Adrenal gland (tissue), 5 donors: ENCODE measurements around the gene SEMA4B.

Experiments
- CTCF ChIP-seq, 6 experiments: fragments of 450-650 bp in 4 of 6; fragments of 200-600 bp in 2 of 6; sonication (generic) in 1 of 6; IDR thresholded peaks; 1 replicate in 5 of 6; 2 replicates in 1 of 6; pipeline versions ENCODE4 v1.5.1 to v1.8.0; 2016 to 2021; ENCODE audit warnings: antibody characterized with exemption in 6 of 6, mild to moderate bottlenecking in 2 of 6, moderate library complexity in 1 of 6
- POLR2A ChIP-seq, 2 donors: fragments of 450-650 bp; IDR thresholded peaks; one replicate each; pipeline ENCODE4 v1.6.1; 2017; ENCODE audit warnings: antibody characterized with exemption in 2 of 2, mild to moderate bottlenecking in 2 of 2, moderate library complexity in 1 of 2
- donor health status: DM: no; HTN: no; CAD: no.

GRCh38 chr15:90248789-90249202, 47.7 kb downstream of the SEMA4B start:
- TF ChIP-seq CTCF (IDR thresholded peaks at IDR 0.05): no peak
- TF ChIP-seq POLR2A (IDR thresholded peaks at IDR 0.05): no peak
